Nucleus accumbens (tissue), 56 donors: ENCODE results near the gene CGNL1.
A peak's percentile ranks its signal among the peaks of the same experiment; 100 is the strongest.

ENCODE experiments used
- DNase-seq, 56 donors: peaks; one replicate each; lab custom pipeline; 2025; lab: John Stamatoyannopoulos, UW

Gene CGNL1

DNA sequence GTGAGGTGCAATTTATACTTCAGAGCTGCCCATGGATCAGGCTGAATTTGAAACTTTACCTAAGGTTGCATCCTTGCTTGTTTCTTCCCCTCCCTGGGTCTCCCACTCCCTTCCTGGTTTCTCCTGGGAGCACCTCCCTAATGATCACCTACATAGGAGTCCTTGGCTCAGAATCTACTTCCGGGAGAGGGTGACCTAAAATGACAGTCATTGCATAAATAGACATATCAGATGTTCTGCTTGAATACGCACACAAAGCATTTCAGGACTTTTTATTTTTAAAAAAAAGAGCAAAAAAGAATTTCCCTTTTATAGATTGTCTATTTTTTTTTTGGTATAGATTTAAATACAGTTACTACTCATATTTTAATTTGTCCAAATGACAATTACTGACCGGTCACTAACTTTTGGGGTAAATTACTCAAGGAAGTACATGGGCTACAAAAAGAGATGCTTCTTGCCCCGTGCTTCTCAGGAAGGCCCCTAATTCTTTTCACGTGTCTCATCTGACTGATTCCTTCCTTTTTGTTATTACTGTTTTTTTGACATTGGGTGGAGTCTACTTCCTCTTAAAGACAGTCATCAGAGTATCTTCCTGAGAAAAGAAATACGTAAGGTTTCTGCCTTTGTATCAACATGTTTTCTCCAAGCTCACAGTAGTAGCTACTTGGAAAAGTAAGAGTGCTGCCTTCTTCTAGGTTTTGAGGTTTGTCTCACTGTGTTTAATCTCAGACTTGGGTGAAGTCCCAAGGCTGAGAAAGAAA, 210.5 kb downstream of the CGNL1 start:
- no peak for DNase-seq

DNA sequence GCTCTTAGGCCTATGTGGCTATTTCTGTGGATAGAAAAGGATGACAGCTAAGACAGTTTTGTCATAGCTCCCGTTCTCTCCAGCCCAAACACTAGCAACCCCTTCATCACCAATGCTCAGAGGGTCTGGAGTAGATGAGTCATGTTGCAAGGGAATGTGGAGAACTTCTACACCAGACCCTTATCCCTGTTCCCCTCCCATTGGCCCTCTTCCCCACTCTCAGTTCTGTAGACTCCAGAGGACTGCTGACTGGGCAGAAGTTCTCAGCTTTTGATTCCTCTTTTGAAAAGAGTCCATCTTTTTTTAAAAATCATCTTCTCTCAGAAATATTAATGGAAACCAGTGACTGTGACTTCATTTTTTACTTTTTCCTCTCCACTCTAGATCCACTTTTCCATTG, 213.0 kb downstream of the CGNL1 start:
- no peak for DNase-seq

GRCh38 chr15:57589754-57590153, 213.4 kb downstream of the CGNL1 start:
- peak in 2 of 56 donors; percentile 4 to 6 for DNase-seq

DNA sequence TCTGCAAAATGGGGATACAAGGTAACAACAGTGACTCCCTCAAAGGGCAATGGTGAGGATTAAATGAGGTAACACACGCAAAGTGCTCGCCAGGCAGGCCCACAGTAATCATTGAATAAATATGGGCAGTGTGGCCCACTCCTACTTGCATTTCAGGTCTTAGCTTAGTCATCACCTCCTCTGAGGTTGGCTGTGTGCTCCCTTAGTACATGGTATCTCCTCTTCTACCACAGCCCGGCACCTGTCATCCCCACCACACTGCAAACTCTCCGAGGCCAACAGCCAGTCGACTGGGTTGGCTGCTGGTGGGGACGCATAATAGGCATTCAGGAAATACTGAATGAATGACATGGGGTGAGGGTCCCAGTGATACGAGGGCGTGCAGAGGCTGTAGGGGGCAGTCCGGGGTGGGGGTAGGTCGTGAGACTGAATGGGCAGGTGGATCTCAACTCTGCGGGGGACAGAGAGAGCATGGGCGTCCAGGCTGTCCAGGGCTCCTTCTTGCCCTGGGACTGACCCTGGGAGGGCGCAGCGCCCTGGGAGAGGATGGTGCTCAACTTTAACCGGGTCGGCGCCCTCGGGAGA, 215.0 kb downstream of the CGNL1 start:
- DNase-seq: no peak

GRCh38 chr15:57591822-57592367, 215.6 kb downstream of the CGNL1 start, which contains the start of gene MYZAP:
Gene MYZAP, plus strand, starts transcription at chr15:57591904. Its CDS starts 131 bp downstream, at chr15:57592035.
- DNase-seq: peak in 8 of 56 donors; percentile 2 to 28 (median 10)

DNA sequence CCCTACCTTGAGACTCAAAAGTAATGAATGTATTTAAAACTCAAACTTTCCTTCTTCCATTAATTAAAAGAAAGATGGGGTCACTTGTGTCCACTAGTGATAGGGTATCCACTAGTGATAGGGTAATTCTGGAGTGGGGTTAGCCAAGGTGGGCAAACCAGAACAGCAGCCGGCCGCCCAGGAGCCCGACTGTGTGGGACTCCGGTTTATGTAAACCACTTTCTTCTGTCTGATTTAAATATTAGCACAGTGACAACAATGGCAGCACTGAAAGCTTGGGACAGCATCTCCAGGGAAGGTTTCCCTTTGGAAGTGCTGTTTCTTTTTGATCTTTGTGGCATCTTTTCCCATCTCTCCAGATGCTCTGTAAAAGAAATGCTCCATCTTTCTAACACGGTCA, 216.1 kb downstream of the CGNL1 start:
- DNase-seq: no peak

- no peak for DNase-seq
Measured at GRCh38 chr15:57592836-57593420, 216.6 kb downstream of the CGNL1 start.

DNA sequence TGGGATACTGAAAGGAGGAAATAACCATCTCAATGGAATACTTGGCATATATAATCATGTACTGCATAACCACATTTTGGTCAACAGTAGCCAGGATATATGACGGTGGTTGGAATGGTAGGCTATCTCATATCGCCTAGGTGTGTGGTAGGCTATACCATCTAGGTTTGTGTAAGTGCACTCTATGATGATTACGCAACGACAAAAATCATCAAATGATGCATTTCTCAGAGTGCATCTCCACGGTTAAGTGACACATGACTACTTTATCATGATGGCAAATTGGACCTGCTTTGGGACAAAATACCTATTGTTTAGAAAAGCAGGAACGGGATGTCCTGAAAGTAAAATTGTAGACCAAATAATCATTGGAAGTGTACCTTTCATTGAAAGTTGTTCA, 218.2 kb downstream of the CGNL1 start:
- no peak for DNase-seq

GRCh38 chr15:57595011-57595866, 218.9 kb downstream of the CGNL1 start:
- no peak for DNase-seq

GRCh38 chr15:57596301-57596855, 220.1 kb downstream of the CGNL1 start:
- no peak for DNase-seq

GRCh38 chr15:57596978-57597377, 220.7 kb downstream of the CGNL1 start:
- DNase-seq: no peak

DNA sequence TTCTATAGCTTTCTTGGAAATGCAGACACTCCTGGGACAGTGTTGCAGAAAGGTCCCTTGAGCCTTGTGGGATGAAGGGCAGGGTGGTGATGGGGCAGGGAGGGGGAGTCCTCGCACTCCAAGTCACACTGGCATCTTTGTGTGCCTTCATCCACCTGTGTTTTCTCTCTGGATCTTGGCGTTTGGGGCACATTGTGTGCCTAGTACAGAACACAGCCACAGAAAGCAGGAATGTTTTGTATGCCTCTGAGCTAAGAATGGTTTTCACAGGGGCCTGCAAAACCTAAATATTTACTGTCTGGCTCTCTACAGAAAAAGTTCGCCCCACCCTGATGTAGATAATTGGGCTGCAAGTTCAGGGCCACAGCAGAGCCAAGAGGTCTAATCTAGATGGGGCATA, 221.1 kb downstream of the CGNL1 start:
- DNase-seq: no peak

DNA sequence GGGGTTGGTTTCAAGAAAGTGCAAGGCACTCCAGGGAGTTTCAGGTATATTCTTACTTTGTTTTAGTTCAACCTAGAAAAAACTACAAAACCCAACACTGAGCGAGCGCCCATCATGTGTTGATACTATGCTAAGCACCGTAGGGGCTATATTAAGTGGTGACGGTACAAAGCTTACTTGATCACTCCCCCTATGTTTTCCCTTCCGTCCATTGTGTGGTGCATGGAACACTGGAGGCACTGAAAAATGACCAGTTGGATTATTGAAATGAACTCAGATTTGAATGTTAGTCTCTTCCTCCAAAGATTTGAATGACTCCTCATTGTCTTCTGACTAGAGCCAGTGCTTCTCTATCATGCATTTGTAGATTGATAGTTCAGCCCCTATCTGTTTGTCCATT, 222.0 kb downstream of the CGNL1 start:
- no peak for DNase-seq

DNA sequence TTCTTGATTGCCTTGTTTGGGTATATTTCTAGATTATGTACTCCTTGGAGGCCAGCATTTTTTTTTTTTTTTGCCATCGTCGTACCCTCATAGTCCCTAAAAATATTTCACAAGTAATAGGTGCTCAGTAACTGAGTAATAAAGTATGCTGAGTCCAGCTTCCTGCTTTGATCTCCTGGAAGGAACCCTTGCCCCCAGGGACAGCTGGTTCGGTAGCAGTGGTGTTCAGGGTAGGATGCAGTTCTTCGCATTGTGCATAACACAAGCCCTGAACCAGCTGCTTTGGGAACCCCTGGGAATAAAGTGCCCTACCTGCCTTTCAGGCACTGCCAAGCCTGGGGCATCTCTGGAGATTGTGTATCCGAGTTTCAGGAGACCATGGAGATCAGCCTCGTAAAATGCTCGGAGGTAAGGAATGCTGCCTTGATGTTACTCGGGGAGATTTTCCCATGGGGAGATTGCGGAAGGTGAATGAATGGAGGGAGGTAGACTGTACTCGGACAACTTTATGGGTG, 223.0 kb downstream of the CGNL1 start:
- no peak for DNase-seq

DNA sequence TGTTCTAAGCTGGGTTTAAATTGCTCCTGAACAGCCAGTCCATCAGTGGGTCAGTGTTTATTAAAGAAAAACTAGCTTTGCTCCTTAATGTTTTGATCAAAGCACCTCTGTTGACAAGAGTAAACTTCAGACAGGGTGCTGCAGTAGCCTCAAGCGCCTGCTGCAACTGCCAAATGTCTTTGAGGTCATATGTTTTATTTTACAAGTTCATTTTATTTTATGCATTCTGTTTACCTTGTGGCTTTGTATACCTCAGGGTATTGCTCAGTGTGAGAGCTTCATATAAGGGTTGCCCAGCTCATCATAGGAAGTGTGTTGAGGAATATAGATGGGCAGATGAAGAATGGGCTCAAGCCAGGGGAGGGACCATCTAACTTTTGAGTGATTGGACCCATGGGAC, 223.9 kb downstream of the CGNL1 start:
- no peak for DNase-seq
